BJ (cell line): ENCODE data around the gene PIRT. TPM values are rescaled to one million over a fixed set of nuclear protein-coding genes. Genes with fewer than 3 reads are reported as not detected.

Source experiments
- CTCF ChIA-PET: fragments of 350-600 bp; formaldehyde crosslinking; extraction: SDS; loops from one replicate; lab custom pipeline; 2021; ENCODE audit warnings: antibody characterized with exemption, inconsistent platforms; lab: Yijun Ruan, JAX
- POLR2A ChIA-PET: fragments of 300-600 bp; sonication (Branson Sonifier 250); formaldehyde crosslinking; extraction: SDS; loops from one replicate; lab custom pipeline; 2021; ENCODE audit warnings: antibody characterized with exemption; lab: Charles Lee
- DNase-seq: peaks from one replicate; pipeline ENCODE4 v3.0.0-alpha.2; 2011; ENCODE audit warnings: low read depth
- H3K27me3 ChIP-seq: 2 replicates; pipeline ENCODE4 v1.6.0; 2011; ENCODE audit warnings: low read length; ENCODE audit not compliant: control insufficient read depth, insufficient read depth
- H3K36me3 ChIP-seq: 2 replicates; pipeline ENCODE4 v1.5.1; 2011; ENCODE audit warnings: low read length; ENCODE audit not compliant: control insufficient read depth, insufficient read depth
- H3K4me3 ChIP-seq: 2 replicates; pipeline ENCODE4 v1.5.1; 2011; ENCODE audit warnings: low read depth, mild to moderate bottlenecking, control low read depth, low read length
- CTCF ChIP-seq: IDR thresholded peaks from 2 replicates; pipeline ENCODE4 v1.5.1; 2011; ENCODE audit warnings: low read depth, mild to moderate bottlenecking, control low read depth, inconsistent platforms, low read length, moderate library complexity; ENCODE audit not compliant: insufficient read depth
- polyA plus RNA-seq: library from polyadenylated mRNA; depleted of rRNA; stranded (reverse); fragments of >200 nt; gene quantifications from 2 replicates; pipeline ENCODE4 v1.2.3, GENCODE V29; 2011

PIRT gene
- polyA plus RNA-seq, 1 experiment: not detected

DNA sequence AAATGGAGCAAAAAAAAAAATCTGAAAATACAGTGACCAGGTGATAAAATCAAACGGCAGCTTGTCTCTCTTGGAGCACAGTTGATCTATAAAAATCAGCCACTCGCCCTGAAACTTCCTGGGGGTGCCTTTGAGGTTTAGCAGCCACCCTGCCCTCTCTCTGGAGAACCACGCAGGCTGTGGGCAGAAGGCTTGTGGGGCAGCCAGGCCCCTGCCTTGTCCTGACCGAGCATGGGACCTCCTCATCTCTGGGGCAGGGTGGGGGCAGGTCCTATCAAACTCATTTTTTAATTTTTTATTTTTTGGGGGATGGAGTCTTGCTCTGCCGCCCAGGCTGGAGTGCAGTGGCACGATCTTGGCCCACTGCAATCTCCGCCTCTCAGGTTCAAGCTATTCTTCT is 39.0 kb downstream of the PIRT start:
- CTCF ChIA-PET: no interaction called here
- Histone ChIP-seq H3K36me3 (no peaks in the 10 kb centered on the region), H3K27me3 (no peaks in the 10 kb centered on the region), H3K4me3 (no peak overlapping the region)
- POLR2A ChIA-PET: no interaction called here
- TF ChIP-seq CTCF: no peak
- no peak for DNase-seq

DNA sequence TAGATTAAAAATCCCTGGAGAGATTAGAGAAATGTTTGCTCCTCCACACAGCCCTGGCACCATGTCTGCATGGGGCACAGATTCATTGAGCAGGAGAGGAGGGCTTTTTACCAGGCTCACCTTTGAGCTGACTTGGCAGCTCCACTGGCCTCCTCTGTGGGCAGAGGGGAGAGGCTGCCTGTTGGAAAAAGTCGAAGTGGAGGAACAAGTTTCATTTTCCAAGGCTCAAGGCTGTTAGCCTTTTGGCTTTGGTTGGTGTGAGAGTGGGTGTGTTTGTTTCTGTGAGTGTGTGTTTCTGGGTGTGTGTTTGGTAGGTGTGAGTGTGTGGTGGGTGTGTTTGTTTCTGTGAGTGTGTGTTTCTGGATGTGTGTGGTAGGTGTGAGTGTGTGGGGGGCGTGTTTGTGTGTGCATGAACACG is 39.5 kb downstream of the PIRT start:
- H3K36me3 ChIP-seq: no peaks in the 10 kb centered on the region
- no peak overlapping the region for H3K4me3 ChIP-seq
- CTCF ChIA-PET: interaction anchor here (0.6 kb wide), 1 partner anchor 46 kb away, joined by 3 read pairs; no protein-coding TSS in a partner anchor
- TF ChIP-seq CTCF: no peak
- H3K27me3 ChIP-seq: no peaks in the 10 kb centered on the region
- no peak for DNase-seq
- POLR2A ChIA-PET: no interaction called here

GRCh38 chr17:10797476-10798328 is 40.2 kb downstream of the PIRT start:
- H3K36me3 ChIP-seq: no peaks in the 10 kb centered on the region
- H3K4me3 ChIP-seq: no peak overlapping the region
- no peaks in the 10 kb centered on the region for H3K27me3 ChIP-seq
- no peak for TF ChIP-seq CTCF
- ChIA-PET POLR2A (no interaction called here), CTCF (interaction anchor here (0.6 kb wide), 1 partner anchor 47 kb away, joined by 3 read pairs; no protein-coding TSS in a partner anchor)
- no peak for DNase-seq

DNA sequence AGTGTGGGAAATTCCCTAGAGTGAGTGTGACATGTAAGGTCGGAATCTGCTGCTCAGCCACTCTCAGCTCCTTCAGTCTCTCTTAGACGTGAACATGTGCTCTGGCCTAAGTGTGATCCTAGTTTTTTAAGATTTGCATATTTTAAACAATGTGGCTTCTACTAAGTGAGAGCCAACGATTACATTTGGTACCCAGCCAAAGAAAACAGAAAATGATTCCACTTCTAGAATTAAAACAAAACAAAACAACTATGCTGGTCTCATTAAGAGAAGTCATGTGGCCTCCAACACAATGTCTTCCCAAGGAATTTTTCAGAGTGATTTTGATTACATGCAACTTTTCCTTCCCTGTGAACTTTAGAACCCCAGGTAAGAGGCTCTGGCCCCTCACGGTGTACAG is 44.1 kb downstream of the PIRT start:
- DNase-seq: no peak
- ChIA-PET POLR2A (no interaction called here), CTCF (no interaction called here)
- TF ChIP-seq CTCF: no peak
- Histone ChIP-seq H3K27me3 (no peaks in the 10 kb centered on the region), H3K4me3 (no peak overlapping the region), H3K36me3 (no peaks in the 10 kb centered on the region)

DNA sequence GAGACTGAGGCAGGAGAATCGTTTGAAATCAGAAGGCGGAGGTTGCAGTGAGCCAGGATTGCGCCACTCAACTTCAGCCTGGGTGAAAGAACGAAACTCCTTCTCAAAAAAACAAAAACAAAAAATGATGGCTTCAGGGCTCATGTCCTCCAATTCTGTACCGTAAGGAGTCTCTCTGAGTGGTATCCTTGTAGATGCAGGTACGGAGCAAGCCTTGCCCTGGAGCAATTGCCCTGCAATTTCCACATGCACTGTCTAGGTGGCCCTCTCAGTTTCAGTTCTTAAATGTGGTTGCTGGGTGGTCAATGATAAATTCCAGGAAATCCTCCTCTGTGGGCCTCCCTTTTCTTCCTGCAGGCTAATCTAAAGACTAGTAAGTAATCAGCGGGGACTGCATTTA is 44.6 kb downstream of the PIRT start:
- H3K36me3 ChIP-seq: no peaks in the 10 kb centered on the region
- no peak overlapping the region for H3K4me3 ChIP-seq
- DNase-seq: no peak
- H3K27me3 ChIP-seq: no peaks in the 10 kb centered on the region
- CTCF ChIA-PET: no interaction called here
- POLR2A ChIA-PET: no interaction called here
- no peak for TF ChIP-seq CTCF
